ENCODE measurements around the gene ILKAP.

DNA sequence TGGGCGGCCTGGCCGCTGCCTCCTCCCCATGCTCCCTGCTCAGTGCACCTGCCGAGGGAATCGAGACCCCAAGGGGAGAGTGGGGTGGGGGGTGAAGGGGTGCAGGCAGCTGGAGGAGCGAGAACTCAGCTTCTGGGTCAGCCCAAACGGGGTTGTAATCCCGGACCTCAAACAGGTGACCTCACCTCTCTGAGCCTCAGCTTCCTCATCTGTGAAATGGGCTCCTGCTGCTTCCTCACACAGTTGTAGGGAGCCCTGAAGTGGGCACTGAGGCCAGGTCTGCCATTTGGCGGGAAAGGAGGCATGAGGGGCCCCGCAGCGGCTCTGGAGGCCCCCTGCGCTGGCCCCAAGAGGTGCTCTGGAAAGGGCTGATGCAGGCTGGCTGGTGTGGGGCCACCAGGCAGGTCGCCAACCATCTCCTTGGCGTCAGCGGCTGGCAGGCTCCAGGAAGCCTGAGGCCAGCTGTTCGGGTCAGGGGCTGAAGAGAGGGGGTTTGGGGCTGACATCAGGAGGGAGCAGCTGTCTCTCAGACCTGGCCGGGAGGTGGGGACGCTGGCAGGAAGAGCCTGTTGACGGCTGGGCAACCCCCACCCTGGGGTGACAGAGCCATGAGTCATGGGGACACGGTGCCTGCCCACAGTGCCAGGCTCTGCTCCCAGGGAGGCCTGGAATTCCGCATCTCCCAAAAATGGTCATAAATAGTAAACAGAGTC is 60.1 kb downstream of the ILKAP start:
- TF ChIP-seq POLR2A (IDR thresholded peaks at IDR 0.05), result no peak
- TF ChIP-seq, protein P1, sequence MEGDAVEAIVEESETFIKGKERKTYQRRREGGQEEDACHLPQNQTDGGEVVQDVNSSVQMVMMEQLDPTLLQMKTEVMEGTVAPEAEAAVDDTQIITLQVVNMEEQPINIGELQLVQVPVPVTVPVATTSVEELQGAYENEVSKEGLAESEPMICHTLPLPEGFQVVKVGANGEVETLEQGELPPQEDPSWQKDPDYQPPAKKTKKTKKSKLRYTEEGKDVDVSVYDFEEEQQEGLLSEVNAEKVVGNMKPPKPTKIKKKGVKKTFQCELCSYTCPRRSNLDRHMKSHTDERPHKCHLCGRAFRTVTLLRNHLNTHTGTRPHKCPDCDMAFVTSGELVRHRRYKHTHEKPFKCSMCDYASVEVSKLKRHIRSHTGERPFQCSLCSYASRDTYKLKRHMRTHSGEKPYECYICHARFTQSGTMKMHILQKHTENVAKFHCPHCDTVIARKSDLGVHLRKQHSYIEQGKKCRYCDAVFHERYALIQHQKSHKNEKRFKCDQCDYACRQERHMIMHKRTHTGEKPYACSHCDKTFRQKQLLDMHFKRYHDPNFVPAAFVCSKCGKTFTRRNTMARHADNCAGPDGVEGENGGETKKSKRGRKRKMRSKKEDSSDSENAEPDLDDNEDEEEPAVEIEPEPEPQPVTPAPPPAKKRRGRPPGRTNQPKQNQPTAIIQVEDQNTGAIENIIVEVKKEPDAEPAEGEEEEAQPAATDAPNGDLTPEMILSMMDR (IDR thresholded peaks at IDR 0.05), result no peak
